GM18870 (cell line): ENCODE results near the gene RC3H1.
"Not testable (repeated sequence)": the region's sequence is repeated elsewhere in the genome, so short reads cannot be mapped to it uniquely, and the experiment has no call there.

ENCODE experiments used
- ATAC-seq: cut with Tn5 transposase; IDR thresholded peaks from one replicate; pipeline ENCODE4 v1.9.1; 2021; ENCODE audit warnings: moderate library complexity; ENCODE audit not compliant: unreplicated experiment

RC3H1 gene

GRCh38 chr1:174031099-174031498, 8.9 kb upstream of the RC3H1 start:
- no peak for ATAC-seq

GRCh38 chr1:174028495-174028894, 6.3 kb upstream of the RC3H1 start:
- ATAC-seq, result no peak

GRCh38 chr1:174023440-174023839, 1.3 kb upstream of the RC3H1 start:
- no peak for ATAC-seq

GRCh38 chr1:174022976-174023277, 770 bp upstream of the RC3H1 start:
- no peak for ATAC-seq

GRCh38 chr1:174021591-174022079, 522 bp downstream of the RC3H1 start:
- ATAC-seq, result peak; percentile 15

- no peak for ATAC-seq
Measured at GRCh38 chr1:174018565-174018964, 3.6 kb downstream of the RC3H1 start.

- no peak for ATAC-seq
Measured at GRCh38 chr1:174017231-174017970, 4.8 kb downstream of the RC3H1 start.

- no peak for ATAC-seq
Measured at GRCh38 chr1:174013864-174014418, 8.2 kb downstream of the RC3H1 start.

GRCh38 chr1:174008979-174009378, 13.2 kb downstream of the RC3H1 start:
- ATAC-seq, result no peak

- no peak for ATAC-seq
Measured at GRCh38 chr1:174008269-174008668, 13.9 kb downstream of the RC3H1 start.

- no peak for ATAC-seq
Measured at GRCh38 chr1:174007851-174008250, 14.3 kb downstream of the RC3H1 start.

GRCh38 chr1:174005032-174005431, 17.1 kb downstream of the RC3H1 start:
- ATAC-seq, result peak; percentile 93

- ATAC-seq, result no peak
Measured at GRCh38 chr1:174003867-174004266, 18.3 kb downstream of the RC3H1 start.

- ATAC-seq, result no peak
Measured at GRCh38 chr1:174001573-174001972, 20.6 kb downstream of the RC3H1 start.

- ATAC-seq, result no peak
Measured at GRCh38 chr1:174000371-174000770, 21.8 kb downstream of the RC3H1 start.

GRCh38 chr1:173997791-173998190, 24.4 kb downstream of the RC3H1 start:
- no peak for ATAC-seq

GRCh38 chr1:173996995-173997394, 25.2 kb downstream of the RC3H1 start:
- ATAC-seq, result no peak

GRCh38 chr1:173995475-173995874, 26.7 kb downstream of the RC3H1 start:
- no peak for ATAC-seq

GRCh38 chr1:173993948-173994347, 28.2 kb downstream of the RC3H1 start:
- ATAC-seq, result not testable (repeated sequence)

GRCh38 chr1:173988068-173988467, 34.1 kb downstream of the RC3H1 start:
- no peak for ATAC-seq

- ATAC-seq, result no peak
Measured at GRCh38 chr1:173986951-173987350, 35.2 kb downstream of the RC3H1 start.

- no peak for ATAC-seq
Measured at GRCh38 chr1:173970252-173970651, 51.9 kb downstream of the RC3H1 start.

GRCh38 chr1:173965896-173966295, 56.3 kb downstream of the RC3H1 start:
- not testable (repeated sequence) for ATAC-seq
